ENCODE results near the gene ASXL2. TPM values are rescaled to one million over a fixed set of nuclear protein-coding genes. Genes with fewer than 3 reads are reported as not detected.

ASXL2 gene
- total RNA-seq, 1 experiment from 2014 or later: 32.7 TPM

GRCh38 chr2:25920786-25921415 is 42.6 kb upstream of the ASXL2 start:
- H2BK12ac ChIP-seq (ENCODE audit: insufficient read length, low read depth, low read length): no peak overlapping the region
- H2BK20ac ChIP-seq (ENCODE audit: low read depth, low read length, poor library complexity, severe bottlenecking): no peak overlapping the region
- H3K14ac ChIP-seq (ENCODE audit: insufficient read depth, low read length): no peak overlapping the region
- no peaks in the 10 kb centered on the region for H3K4me1 ChIP-seq (ENCODE audit: insufficient read depth, low read length)
- H3K4me2 ChIP-seq (ENCODE audit: insufficient read depth, insufficient read length, low read length): no peak overlapping the region
- H3K9me3 ChIP-seq (ENCODE audit: control insufficient read depth, low read depth, low read length): no peaks in the 10 kb centered on the region
- no peak overlapping the region for H3K56ac ChIP-seq (ENCODE audit: insufficient read length, low read depth, low read length)
- no peak overlapping the region for H2BK5ac ChIP-seq (ENCODE audit: insufficient read length, low read length)
- H3K79me1 ChIP-seq (ENCODE audit: insufficient read depth, low read depth, low read length, poor library complexity, severe bottlenecking): no peaks in the 10 kb centered on the region
- H2BK120ac ChIP-seq (ENCODE audit: low read depth, low read length, poor library complexity, severe bottlenecking): no peak overlapping the region
- no peak overlapping the region for H3K9ac ChIP-seq (ENCODE audit: extremely low read depth, insufficient read length, low read length)
- no peaks in the 10 kb centered on the region for H3K23me2 ChIP-seq (ENCODE audit: insufficient read length, low read depth, low read length, poor library complexity, severe bottlenecking)
- no peak overlapping the region for H2BK15ac ChIP-seq (ENCODE audit: low read depth, low read length)
- H3K79me2 ChIP-seq (ENCODE audit: insufficient read depth, low read length): no peaks in the 10 kb centered on the region
- H4K91ac ChIP-seq (ENCODE audit: insufficient read length, low read depth, low read length): no peak overlapping the region
- no peaks in the 10 kb centered on the region for H4K20me1 ChIP-seq (ENCODE audit: control insufficient read depth, insufficient read depth, insufficient read length)
- H3K27ac ChIP-seq (ENCODE audit: insufficient read length, low read depth, low read length): no peak overlapping the region
- H3K4ac ChIP-seq (ENCODE audit: low read depth, low read length): no peak overlapping the region
- H2AK5ac ChIP-seq (ENCODE audit: insufficient read length, low read length): no peak overlapping the region
- no peak overlapping the region for H3K27ac Mint-ChIP-seq
- DNase-seq: peak; percentile 54
- peaks cover 6 to 9% of the 10 kb centered on the region in 2 experiments for H3K4me1 Mint-ChIP-seq
- H3K4me3 Mint-ChIP-seq: no peak overlapping the region
- H3K18ac ChIP-seq (ENCODE audit: insufficient read length, low read depth, low read length): no peak overlapping the region
- no peak overlapping the region for H2AFZ ChIP-seq (ENCODE audit: low read length)
- no peaks in the 10 kb centered on the region for H3K27me3 ChIP-seq (ENCODE audit: insufficient read depth, low read length)
- no peak overlapping the region for H4K5ac ChIP-seq (ENCODE audit: insufficient read length, low read depth, low read length)
- whole genome bisulfite sequencing (ENCODE audit: extremely low coverage, insufficient read length, low lambda C conversion rate): no CpG with 5 or more reads among the region's 12 CpGs
- no peak overlapping the region for H3T11ph ChIP-seq (ENCODE audit: low read length)
- H3K27me3 Mint-ChIP-seq (ENCODE audit: low read depth): no peaks in the 10 kb centered on the region
- no peak overlapping the region for H3K23ac ChIP-seq (ENCODE audit: insufficient read length, low read depth, low read length)
- H4K8ac ChIP-seq (replicated peaks; ENCODE audit: insufficient read length, low read depth, low read length): no peak overlapping the region
- no peaks in the 10 kb centered on the region for H3K9me3 Mint-ChIP-seq
- TF ChIP-seq CTCF (conservative IDR thresholded peaks at IDR 0.05): no peak
- no peaks in the 10 kb centered on the region; a peak in 1 of 7 replicates for H3K36me3 Mint-ChIP-seq (ENCODE audit: insufficient read depth in 1 of 3, low read depth in 3 of 3)
